GM19372 (cell line): ENCODE data around the gene STARD7.
"Not testable (repeated sequence)": the region's sequence is repeated elsewhere in the genome, so short reads cannot be mapped to it uniquely, and the experiment has no call there.

Experiments used
- ATAC-seq: cut with Tn5 transposase; IDR thresholded peaks from one replicate; pipeline ENCODE4 v1.9.1; 2021; ENCODE audit warnings: mild to moderate bottlenecking, low read depth, moderate library complexity; ENCODE audit not compliant: unreplicated experiment

The STARD7 gene

DNA sequence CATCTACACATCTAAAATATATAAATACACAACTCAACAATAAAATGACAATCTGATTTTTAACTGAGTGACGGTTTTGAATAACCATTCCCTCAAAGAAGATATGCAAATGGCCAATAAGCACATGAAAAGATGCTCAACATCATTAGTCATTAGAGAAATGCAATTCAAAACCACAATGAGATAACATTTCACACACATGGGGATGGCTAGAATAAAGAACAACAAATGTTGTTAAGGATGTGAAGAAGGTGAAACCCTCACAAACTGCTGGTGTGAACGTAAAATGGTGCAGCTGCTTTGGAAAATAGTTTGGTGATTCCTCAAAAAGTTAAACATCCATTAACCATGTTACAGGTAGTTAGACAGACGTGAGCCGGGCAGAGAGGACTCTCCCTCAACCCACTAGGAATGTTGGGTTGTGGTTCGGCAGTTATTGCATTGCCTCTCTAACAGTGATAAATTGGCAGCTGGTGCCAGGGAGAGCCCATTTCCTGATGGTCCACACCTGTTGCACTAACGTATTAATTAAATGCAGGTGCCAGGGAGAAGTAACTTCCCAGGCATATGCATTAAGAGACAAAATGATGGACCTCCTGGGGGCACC is 41.1 kb downstream of the STARD7 start:
- no peak for ATAC-seq

DNA sequence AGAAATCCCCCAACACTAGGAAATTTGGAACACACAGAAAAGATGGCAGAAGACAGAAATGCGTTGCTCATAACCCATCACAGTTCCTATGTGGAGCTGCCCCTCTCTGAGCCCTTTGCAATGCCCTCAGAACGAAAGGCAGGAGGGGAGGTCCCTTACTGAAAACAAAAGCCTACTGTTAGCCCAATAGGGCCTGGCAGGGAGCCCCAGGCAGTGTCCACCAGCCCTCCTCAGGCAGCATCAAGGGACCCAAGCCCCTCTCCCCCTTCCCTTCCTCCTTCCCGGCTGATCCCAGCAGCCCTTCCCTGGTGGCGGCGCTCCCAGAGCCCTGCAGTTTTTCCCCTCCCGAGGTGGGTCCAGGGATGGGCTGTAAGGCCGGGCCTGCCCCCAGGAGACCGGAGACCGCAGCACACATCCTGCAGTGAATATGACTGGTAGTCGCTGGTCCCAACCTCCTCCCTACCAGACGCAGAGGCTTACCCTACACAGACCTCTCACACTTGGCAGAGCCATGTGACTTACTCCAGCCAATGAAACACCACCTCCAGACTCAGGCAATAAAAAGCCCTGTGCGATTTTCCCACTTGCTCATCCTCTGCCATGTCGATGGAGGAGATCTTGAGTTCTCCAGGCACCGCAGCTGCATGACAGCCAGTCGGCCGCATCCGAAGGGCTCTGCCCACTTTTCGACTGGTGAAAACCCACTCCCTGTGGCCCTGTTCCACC is 44.0 kb downstream of the STARD7 start:
- peak; percentile 46 for ATAC-seq

DNA sequence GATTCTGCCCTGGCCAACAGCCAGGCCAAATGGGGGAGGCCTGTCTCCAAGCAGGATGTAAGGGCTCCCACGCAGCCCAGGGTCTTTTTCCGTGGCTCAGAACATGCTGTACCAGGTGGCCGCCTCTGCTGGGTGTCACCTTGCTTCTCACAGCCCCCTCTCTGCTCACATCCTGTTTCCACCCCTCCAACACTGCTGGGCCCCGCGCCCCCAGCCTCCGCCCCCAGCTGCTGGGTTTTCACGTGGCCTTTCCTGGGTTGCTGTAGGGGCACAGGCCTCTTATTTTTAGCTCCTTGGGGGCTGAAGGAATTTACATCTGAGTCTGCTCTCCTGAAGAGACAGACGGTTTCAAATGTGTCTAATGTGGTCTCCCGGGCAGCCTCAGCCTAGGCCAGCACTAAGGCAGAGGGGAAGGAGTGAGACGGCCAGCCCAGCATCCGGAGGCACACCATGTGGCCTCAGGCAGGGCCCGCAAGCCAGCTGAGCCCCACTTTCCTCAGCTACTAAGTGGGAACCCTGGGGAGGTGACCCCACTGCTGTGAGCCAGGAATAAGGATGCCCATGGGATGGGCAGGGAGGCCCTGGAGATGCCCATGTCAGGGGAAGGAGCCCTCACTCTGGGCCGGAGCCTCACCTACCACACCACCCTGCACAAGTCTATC is 44.7 kb downstream of the STARD7 start:
- peak; percentile 76 for ATAC-seq

DNA sequence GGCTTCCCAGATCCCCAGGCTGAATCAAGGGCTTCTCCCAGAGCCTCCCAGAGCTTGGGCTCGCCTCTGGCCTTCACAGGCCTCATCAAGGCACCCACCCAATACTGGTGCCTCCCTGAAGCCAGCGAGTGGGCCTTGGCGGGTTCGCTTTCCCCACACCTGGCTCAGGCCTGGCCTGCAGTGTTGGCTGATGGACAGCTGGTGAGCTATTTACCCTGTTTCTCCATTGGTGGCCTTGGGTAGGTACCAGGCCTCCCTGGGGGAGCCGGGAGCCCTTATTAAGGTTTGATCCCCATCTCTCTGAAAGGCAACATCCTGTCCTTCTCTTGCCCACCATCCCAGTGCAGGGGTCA is 45.2 kb downstream of the STARD7 start:
- ATAC-seq, result peak; percentile 16

DNA sequence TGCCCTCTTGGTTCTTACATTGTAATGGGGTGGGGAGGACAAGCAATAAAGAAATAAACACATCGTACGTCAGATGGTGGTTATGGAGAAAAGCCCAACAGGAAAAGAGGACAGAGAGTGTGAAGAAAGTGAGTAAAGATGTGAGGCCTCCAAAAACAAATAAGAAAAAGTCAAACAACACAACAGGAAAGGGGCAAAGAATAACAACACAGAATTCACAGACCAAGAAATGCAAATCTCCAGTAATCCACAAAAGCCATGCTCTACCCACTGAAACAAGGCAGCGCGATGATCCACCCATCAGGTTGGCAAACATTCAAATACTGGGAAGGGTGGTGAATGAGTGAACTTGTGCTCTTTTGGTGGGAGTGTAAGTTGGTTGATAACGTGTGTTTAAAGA is 46.7 kb downstream of the STARD7 start:
- no peak for ATAC-seq

DNA sequence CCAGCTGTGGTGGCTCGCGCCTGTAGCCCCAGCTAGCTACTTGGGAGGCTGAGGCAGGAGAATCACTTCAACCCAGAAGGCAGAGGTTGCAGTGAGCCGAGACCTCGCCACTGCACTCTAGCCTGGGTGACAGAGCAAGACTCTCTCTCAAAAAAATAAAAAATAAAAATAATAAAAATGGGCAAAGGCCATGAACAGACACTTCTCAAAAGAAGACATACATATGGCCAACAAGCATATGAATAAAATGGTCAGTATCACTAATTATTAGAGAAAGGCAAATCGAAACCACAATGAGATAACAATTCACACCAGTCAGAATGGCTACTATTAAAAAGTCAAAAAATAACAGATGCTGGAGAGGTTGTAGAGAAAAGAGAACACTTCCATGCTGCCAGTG is 48.3 kb downstream of the STARD7 start:
- ATAC-seq, result not testable (repeated sequence)

DNA sequence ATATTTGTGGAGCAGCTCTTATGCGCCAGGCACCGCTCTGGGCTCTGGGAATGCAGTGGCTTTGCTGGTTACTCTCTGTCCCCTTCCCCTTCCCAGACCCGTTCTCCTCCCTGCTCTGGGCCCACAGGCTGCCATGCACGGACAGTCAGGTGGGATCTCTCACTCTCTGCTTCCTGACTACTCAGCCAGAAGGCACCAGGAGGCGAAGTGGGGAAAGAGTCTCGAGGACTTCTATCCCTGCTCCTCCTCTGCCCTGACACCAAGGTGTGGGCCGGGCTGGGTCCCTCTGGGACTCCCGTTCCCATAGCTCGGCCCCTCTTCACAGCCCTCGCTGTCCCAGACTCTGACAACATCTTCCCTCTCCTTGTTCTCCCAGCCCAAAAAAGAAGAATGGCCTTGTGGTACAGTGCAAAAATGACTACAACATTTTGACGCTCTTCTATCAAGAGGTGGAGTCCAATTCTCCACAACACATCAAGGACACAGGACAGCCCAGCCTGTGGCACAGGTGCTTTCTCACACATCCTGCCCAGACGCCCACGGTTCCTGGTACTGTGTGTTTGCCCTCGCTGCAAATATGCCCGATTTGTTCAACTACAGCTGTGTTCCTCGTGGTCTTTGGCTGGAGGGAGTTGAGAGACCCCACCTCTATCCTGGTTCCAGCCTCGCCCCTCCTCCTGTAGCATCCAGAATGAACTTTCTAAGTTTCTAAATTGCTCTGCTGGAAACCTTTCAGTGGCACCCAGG is 49.4 kb downstream of the STARD7 start:
- ATAC-seq, result no peak

DNA sequence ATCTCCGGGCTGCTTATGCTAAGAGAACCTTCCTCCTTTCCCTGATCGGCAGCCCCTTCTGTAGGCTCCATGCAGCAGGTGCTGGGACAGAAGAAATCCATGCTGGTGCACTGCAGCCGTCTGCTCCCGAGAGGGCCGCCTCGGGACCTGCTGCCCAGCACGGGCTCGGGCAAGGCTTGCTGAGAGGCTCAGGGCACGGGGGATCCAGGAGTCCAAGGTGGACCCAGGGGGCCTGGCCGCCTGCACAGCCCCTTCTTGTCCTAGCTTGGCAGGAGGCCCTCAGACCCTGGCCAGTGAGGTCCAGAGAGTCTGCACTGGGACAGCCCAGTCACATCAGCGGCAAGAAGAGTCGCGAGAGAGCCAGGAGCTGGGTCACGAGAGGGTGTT is 50.1 kb downstream of the STARD7 start:
- no peak for ATAC-seq

DNA sequence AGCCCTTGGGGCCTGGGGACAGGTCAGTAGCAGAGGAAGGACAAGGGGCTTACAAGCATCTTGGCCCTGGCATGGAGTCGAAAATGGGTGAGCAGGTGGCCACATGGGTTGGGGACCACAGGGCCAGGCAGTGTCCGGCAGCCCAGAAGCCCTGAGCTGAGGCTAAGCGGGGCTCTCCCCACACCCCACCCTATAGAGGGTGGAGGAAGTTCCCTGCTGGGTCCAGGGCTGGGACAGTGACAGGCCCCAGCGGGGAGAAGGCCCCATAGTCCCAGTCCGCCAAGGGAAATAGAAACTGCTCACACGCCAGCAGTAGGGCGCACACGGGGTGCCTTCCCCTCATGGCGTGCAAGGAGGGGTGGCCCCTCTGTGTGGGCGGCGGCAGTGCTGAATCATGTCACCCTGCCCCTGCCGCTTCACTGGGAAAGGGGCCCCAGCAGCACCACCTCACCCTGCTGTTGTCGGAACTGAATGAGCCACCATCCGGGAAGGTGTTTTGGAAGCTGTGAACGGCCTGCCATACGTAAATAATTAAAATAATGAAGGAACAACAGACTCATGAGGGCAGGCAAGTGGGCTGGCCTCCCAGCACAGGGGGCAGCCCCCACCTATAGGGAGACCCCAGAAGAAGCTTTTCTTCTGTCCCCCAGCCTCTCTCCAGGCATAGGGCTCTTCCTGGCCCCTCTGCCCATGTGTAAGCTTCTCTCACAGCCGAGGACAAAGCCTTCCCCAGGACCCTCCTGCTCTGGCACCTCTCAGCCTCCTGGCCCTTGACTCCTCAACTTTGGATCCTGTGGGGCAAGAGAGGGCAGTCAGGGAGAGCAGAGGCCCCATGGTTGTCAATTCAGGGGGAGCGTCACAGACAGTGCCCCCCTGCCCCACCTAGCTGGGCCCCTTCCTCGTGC is 50.7 kb downstream of the STARD7 start:
- peak; percentile 55 for ATAC-seq

DNA sequence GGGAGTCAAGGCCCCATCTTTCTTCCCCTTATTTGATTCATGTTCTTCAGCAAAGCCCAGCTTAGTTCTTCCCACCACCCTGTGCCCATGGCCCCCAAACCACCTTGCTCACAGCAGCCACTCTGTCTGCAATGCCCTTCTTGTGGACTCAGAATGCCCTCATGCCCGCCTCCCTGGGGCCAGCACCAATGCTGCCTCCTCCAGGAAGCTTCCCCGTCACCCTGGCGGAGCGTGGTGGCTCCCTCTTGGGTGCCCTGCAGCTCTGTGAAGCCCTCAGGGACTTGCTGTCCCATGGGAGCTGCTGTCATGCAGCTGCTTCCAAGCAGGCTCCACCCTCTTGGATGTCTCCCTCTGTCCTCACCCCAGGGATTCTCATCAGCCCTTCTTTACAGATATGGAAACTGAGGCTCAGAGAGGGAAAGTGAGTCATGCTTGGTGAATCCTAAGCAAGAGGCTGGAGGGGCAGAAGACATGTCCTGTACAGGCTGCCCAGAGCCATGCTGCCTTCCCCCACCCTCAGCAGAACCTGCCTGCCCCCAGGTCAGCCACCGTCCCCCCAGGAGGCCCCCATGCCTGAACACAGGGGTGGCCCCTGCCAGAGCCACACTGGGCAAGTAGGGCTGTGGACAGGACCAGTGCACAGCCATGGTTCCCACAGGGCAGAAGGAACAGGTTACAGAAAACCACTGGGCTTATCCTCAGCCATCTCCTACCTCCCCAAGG is 51.5 kb downstream of the STARD7 start:
- ATAC-seq, result peak; percentile 40

DNA sequence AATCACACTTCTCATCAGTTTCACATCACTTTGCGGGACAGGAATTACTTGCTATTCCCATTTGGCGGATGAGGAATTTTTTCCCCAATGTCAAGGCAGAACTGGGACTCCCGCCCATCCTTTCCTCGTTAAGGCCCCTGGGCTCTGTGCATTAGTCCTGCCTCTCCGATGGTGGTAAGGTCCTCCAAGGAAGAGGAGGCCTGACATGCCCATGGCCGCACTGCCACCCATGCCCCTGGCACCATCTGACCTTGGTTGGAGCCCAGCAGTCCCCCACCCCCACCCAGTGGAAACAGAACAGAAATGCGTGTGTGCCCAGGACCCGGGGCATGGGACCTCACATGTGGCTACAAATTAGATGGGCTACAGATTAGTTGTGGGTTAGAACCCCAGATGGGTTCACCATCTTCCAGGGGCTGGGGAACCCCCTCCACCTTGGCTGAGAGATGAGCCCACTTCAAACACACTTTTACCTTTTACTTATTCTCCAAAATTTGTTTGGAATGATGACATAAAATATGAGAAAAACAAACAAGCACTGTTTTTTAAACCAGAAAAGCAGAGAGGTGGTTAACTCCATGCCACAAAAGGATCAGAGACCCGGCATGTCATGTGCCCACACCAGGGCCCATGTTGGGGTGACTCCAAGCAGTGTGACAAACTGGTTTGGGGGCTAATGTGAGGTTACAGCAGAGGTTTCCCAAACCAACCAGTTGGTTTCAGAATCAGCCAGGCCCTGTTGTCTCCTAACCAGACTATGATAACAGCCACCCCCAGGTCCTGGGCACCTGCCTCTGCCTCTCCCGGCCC is 52.4 kb downstream of the STARD7 start:
- ATAC-seq, result no peak

DNA sequence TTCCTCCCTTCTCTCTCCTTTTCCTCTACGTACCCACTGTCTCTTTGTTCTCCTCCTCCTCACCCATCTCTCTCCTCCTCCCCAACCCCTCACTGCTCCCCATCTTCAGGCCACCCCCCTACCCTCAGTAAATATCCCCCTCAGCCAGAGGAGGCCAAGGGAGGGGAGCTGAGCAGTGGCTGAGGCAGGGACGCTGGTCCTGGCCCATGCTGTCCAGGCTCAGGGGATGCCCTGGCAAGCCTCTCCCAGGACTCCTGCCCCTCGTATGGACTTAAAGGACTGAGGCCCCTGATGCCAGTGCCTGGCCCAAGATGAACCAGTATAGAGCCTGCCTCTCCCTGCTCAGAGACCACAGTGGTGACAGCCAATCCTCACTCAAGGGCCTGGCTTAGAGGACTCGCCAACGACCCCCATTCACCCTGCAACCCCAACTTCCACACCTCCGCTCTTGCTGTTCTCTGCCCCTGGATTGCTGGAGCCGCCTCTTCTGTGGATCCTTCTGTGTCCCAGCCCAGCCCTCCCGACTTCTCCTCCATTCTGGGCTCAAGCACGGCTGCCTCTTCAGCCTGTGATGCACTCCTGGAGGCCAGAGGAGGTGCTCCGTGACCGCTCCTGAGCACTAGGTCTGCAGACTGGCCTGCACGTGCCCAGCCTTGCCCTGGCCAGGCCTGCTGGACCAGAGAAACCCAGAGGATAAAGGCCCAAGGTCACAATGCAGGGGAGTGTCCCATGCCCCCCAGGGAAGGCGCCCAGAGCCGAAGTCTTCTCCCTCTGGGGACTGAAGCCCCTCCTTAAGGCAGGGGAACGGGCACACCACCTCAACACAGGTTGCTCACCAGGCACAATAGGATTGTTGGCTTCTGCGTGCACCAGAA is 53.9 kb downstream of the STARD7 start:
- ATAC-seq, result no peak

DNA sequence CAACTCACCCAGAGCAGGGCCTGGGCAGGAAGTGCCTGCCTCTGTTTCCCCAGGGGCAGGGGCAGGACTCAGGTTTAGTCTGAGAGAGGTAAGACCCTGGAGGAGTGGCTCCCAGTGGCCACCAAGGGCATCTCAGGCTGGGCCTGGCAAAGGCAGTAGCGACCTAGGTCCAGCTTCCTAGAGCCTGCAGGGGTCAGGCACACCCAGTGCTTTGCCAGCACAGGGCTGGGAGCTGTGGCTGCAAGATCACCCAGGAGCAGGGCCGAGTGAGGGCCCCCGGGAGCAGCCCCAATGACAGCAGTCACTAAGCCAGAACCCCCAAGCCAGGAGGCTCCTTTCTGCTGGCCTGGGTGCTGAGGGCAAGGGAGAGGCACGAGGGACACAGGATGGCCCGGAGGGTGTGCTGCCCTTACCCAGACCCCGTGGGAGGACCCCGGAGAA is 54.6 kb downstream of the STARD7 start:
- no peak for ATAC-seq

DNA sequence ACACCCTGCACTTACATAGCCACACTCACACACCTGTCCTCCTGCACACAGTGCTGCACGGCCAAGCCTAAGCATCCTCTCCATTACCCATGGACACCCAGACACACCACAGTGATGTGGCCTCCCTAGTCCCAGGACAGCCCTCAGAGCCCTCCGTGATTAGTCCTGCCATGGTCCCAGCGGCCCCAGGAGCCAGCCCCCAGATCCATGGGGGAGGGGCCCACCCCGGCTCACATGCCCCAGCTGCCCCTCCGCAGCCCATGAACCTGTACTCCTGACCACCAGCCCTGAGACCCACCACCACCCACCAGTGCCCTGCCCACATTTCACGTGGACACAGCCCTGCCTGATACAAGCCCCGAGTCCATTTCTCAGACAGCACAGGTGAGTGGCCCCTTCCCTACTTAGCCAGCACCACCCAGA is 55.3 kb downstream of the STARD7 start:
- ATAC-seq, result no peak

DNA sequence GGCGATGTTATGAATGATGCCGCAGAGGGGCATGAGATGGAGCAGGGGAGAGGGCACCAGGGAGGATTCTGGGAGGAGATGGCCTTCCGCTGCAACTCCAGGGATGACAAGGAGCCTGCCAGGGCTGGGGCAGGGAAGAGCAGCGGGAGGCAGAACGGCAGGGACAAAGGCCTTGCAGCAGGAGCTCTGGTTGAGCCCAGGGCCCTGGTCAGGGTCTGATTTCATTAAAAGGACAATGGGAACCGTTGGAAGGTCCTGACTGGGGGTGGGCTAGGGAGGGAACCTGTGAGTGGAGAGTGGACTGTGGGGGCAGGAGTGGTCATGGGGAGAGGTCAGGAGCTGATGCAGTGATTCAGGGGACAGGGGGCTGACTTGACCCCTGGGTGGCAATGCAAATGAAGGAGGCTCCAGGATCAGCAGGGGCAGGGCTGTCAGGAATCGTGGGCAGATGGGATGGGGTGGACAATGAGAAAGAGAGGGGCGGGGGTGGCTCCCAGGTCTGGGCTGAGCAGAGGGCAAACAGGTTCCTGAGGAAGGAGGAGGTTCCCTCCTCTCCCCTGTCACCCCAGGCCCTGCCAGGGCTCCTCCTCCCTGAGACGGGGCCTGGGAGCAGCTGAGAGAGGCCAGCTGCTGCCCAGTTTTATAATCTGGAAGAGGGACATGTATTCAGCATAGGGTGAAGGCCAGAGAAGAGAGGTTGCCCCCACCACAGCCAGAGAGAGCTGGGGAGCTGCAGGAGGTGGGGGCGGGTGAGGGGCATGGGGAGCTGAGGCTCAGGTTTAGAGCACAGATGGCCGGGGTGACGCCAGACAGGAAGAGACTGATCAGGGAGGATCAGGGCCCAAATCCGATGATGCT is 56.1 kb downstream of the STARD7 start:
- no peak for ATAC-seq

DNA sequence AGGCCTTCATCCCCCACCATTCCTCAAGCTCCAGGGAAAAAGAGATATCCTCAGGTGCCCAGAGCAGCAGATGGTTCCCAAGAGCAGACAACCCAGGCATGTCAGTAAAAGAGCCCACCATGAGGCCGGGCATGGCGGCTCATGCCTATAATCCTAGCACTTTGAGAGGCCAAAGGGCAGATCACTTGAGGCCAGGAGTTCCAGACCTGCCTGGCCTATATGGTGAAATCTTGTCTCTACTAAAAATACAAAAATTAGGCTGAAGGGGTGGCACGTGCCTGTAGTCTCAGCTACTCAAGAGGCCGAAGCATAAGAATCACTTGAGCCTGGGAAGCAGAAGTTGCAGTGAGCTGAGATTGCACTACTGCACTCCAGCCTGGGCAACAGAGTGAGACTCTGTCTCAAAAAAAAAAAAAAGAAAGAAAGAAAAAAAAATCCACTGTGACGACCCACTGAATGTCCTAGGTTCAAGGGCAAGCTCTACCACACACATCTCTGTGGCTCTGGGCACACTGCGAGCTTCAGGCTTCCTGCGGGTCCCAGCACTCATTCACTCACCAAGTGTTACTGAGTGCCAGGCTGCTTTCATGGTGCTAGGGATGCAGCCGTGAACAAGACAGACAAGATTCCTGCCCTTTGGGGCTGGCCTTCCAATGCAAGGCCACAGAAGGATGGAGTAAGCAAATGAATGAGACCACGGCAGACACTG is 56.9 kb downstream of the STARD7 start:
- no peak for ATAC-seq
